SK-N-MC (cell line): ENCODE results near the gene ROBO4.

ENCODE experiments used
- FOXP2 ChIP-seq: optimal IDR thresholded peaks from 2 replicates; pipeline ENCODE3; 2011; ENCODE audit warnings: mild to moderate bottlenecking, moderate library complexity; ENCODE audit not compliant: insufficient read depth; ENCODE audit errors: extremely low read length, control extremely low read depth
- POLR2AphosphoS5 ChIP-seq: IDR thresholded peaks from 2 replicates; pipeline ENCODE4 v1.6.1; 2012; ENCODE audit warnings: mild to moderate bottlenecking, low read depth, low read length, borderline replicate concordance

- no peak for TF ChIP-seq POLR2AphosphoS5
- TF ChIP-seq FOXP2 = no peak
These were observed 61.7 kb downstream of the ROBO4 start for GRCh38 chr11:124835918-124836317.
